KOPT-K1 (cell line): ENCODE results near the gene GLIPR2.
"Not testable (repeated sequence)": the region's sequence is repeated elsewhere in the genome, so short reads cannot be mapped to it uniquely, and the experiment has no call there.

Experiments
- H3K27ac ChIP-seq: fragments of 200-600 bp; sonication (generic); 2 replicates; pipeline ENCODE4 v1.5.1; 2016; ENCODE audit warnings: antibody characterized with exemption, mild to moderate bottlenecking, low read depth, low read length; ENCODE audit not compliant: poor library complexity, severe bottlenecking
- H3K36me3 ChIP-seq: fragments of 200-600 bp; sonication (generic); 2 replicates; pipeline ENCODE4 v1.5.1; 2017; ENCODE audit warnings: antibody characterized with exemption, mild to moderate bottlenecking, low read length, moderate library complexity; ENCODE audit not compliant: insufficient read depth
- H3K9me3 ChIP-seq: fragments of 200-600 bp; sonication (generic); 2 replicates; pipeline ENCODE4 v1.5.1; 2017; ENCODE audit warnings: antibody characterized with exemption, low read length, mild to moderate bottlenecking; ENCODE audit not compliant: insufficient read depth, poor library complexity, severe bottlenecking

GLIPR2 gene

DNA sequence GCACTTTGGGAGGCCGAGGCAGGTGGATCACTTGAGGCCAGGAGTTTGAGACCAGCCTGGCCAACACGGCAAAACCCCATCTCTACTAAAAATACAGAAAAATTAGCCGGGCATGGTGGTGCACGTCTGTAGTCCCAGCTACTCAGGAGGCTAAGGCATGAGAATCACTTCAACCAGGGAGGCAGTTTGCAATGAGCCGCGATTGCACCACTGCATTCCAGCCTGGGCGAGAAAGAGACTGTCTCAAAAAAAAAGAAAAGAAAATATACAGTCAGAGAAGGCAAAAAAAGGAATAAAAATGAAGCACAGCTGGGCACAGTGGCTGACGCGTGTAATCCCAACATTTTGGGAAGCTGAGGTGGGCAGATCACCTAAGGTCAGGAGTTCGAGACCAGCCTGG lies 40.0 kb downstream of the GLIPR2 start:
- H3K27ac ChIP-seq, H3K36me3 ChIP-seq, H3K9me3 ChIP-seq: not testable (repeated sequence)

DNA sequence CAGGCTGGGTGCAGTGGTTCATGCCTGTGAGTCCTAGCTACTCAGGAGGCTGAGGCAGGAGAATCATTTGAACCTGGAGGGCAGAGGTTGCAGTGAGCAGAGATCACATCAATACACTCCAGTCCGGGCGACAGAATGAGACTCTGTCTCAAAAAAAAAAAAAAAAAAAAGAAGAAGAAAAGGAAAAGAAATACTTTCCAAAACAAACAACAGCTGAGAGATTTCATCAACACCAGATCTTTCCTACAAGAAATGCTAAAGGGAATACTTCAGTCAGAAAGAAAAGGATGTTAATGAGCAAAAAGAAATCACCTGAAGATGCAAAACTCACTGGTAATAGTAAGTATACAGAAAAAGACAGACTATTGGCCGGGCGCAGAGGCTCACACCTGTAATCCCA lies 41.0 kb downstream of the GLIPR2 start:
- Histone ChIP-seq H3K36me3 (no peaks in the 10 kb centered on the region), H3K27ac (no peak overlapping the region)

DNA sequence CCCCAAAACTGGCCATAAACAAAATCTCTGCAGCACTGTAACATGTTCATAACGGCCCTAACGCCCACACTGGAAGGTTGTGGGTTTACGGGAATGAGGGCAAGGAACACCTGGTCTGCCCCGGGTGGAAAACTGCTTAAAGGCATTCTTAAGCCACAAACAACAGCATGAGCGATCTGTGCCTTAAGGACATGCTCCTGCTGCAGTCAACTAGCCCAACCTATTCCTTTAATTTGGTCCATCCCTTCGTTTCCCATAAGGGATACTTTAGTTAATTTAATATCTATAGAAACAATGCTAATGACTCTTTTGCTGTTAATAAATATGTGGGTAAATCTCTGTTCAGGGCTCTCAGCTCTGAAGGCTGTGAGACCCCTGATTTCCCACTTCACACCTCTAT lies 43.7 kb downstream of the GLIPR2 start:
- H3K27ac ChIP-seq, H3K9me3 ChIP-seq, H3K36me3 ChIP-seq: not testable (repeated sequence)

More for the DNA sequence above, 41.0 kb downstream of the GLIPR2 start:
- H3K9me3 ChIP-seq: no peaks in the 10 kb centered on the region

DNA sequence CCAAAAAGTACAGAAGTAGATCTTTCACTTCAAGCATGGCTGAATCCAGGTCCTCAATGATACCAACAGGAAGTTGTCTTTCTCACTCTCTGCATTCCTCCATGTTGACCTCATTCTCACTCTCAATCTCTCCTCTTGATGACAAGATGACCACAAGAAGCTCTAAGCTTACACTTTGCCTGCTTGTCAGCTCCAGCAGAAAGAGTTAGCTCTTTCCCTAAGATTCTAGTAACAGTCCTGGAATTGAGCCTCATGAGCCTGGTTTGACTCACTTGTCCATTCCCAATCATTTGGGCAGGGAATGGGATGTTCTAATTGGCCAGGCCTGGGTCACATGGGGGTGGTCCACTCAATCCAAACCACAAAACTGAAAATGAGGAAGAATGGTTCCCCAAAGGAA lies 50.9 kb downstream of the GLIPR2 start:
- 0 out of 2 replicates have a peak, but pooled peaks cover 1% of the 10 kb centered on the region for H3K36me3 ChIP-seq
- H3K9me3 ChIP-seq: no peaks in the 10 kb centered on the region
- H3K27ac ChIP-seq: no peak overlapping the region

DNA sequence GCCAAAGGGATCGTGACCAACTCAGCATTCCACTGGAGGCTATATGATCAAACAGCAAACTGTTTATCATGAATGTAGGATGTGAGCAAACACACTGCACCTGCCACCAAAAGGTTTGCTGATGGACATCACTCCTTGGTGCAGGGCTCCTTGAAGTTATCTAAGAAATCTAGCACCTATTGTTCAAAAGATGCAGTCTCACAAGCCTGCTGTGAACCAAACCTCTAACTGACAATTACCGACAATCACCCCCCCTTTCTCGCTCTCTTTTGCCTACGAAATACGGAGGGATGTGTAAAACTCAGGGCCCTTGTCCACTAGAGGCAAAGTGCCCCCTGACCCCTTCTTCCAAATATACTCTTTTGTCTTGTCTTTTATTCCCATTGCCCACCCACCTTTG lies 51.7 kb downstream of the GLIPR2 start:
- peaks cover 8% of the 10 kb centered on the region; the same call in 1 of the 2 replicates for H3K36me3 ChIP-seq
- H3K27ac ChIP-seq: no peak overlapping the region
- H3K9me3 ChIP-seq: no peaks in the 10 kb centered on the region

DNA sequence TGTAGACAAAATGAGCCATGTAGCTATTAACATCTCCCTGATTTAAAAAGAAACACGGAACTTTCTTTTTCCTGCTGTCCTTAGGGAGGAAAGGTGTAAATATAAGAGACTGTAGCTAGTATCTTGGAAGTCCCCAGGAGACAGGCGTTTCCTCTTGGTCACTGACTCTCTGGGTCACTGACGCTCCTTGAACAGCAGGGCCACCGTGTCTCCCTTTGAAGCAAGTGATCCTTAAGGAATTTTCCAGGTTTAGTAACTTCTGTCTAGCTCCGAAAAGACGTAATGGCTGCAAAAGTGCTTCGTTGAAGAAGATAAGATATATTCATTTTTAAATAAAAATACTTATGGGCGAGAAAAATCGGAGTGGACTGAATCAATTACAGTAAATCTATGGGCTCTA lies 53.4 kb downstream of the GLIPR2 start:
- Histone ChIP-seq H3K27ac (peak overlapping the region; percentile 85), H3K36me3 (peaks cover 25% of the 10 kb centered on the region)

DNA sequence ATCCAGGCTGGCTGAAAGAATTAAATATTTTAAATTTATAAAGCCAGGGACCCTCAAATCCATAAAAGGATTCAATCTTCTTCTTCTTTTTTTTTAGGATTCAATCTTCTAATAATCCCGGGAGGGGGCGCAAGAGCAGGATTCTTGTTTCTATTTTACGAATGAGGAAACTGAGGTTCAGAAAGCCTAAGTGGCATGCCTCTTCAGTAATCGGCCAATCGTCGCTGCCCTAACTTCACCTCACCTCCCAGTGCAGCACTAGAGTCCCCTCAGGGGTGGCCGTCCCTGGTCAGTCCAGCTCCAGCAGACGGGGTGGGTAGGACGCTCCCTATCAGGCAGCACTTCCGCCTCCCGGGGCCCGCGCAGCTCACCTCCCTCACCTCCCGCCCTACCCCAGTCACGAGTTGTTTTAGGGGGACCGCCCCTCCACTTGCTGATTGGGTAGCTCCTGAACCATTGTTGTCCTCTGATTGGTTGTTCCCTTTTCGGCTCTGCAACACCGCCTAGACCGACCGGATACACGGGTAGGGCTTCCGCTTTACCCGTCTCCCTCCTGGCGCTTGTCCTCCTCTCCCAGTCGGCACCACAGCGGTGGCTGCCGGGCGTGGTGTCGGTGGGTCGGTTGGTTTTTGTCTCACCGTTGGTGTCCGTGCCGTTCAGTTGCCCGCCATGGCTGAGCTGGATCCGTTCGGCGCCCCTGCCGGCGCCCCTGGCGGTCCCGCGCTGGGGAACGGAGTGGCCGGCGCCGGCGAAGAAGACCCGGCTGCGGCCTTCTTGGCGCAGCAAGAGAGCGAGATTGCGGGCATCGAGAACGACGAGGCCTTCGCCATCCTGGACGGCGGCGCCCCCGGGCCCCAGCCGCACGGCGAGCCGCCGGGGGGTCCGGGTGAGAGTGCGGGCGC lies 54.1 kb downstream of the GLIPR2 start, which contains the start of gene CLTA:
Gene CLTA (plus strand): TSS at position 534 of the 902 bp plus-strand sequence. CDS start 136 bp downstream, at position 670.
- peak within 1 kb of the TSS; percentile 85 for H3K27ac ChIP-seq
- peaks cover 32% of the 10 kb centered on the region for H3K36me3 ChIP-seq
- H3K9me3 ChIP-seq: no peaks in the 10 kb centered on the region

More for the DNA sequence above, 53.4 kb downstream of the GLIPR2 start:
- no peaks in the 10 kb centered on the region for H3K9me3 ChIP-seq

DNA sequence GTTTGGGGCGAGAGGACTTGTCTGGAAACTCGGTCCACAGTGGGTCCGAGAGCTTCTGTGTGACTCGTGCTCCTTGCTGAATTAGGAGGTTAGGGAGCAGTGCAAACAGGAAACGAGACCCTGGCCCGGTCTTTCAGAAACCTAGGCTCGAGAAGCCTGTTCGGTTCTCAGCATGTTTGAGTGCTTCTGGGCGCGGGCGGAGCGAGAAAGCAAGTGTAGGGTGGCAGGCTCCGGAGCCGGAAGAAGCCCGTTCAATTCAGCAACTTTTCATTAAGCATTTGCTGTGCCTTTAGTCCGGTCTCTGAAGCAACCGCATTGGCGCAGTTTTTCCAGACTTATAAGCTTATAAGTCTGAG lies 54.7 kb downstream of the GLIPR2 start:
- peak overlapping the region; percentile 85 for H3K27ac ChIP-seq
- peaks cover 36% of the 10 kb centered on the region for H3K36me3 ChIP-seq
- no peaks in the 10 kb centered on the region for H3K9me3 ChIP-seq

DNA sequence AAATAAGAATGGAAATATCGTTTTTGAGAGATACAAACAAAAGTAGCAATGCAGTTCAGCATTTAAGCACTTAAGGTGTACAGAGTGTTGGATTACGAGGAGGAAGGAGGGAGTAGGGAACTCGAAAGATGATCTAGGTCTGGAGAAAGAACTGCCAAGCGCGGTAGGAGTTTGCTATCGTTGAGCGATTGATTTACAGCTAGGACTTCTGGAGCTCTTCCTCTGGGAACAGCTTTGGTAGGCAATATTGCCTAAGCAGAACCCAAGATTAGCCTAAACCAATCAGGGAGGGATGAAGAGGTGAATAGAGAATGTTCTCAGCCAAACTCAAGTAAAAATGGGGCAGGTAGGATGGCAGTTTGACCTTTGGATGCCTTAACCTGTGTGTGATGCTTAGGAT lies 55.2 kb downstream of the GLIPR2 start:
- H3K9me3 ChIP-seq: no peaks in the 10 kb centered on the region
- peaks cover 40% of the 10 kb centered on the region for H3K36me3 ChIP-seq
- H3K27ac ChIP-seq: peak overlapping the region; percentile 85

DNA sequence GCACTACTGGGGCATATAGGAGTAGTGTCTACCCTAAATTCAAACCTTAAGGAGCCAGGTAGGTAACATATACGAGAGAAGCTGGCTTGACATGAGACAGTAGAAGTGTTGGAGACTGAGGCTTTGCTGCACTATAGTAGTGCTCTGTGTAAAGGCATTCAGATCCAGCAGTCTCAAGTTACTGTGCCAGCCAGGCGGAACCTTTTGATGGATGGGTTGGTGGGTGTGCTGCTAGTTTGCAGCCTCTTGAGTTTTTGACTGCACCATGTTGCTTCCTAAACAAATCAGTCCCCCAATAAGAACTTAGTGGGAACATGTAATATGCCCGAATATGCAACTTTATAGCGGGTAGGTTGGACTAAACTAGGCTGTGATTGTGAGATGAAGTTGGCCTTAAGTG lies 55.7 kb downstream of the GLIPR2 start:
- Histone ChIP-seq H3K27ac (peak overlapping the region; percentile 85), H3K9me3 (no peaks in the 10 kb centered on the region), H3K36me3 (peaks cover 45% of the 10 kb centered on the region)

DNA sequence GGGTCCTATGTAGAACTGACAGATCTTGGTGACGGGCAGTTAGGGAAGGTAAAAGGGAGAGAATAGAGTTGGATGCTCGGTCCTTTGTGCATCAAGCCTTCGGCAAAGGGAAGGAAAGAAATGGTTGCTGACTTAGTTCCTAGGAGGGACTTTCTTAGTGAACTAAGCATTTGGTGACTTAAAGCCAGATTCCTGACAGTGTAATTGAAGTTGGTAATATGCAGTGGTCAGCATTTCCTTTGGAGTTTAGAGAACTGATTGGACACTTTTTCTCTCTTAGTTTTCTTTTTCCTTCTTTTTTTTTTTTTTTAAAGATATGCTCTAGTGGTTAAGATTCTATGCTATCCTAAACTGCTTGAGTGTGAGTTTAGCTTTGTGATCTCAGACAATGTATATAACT lies 56.5 kb downstream of the GLIPR2 start:
- no peaks in the 10 kb centered on the region for H3K9me3 ChIP-seq
- no peak overlapping the region for H3K27ac ChIP-seq
- peaks cover 53% of the 10 kb centered on the region for H3K36me3 ChIP-seq

DNA sequence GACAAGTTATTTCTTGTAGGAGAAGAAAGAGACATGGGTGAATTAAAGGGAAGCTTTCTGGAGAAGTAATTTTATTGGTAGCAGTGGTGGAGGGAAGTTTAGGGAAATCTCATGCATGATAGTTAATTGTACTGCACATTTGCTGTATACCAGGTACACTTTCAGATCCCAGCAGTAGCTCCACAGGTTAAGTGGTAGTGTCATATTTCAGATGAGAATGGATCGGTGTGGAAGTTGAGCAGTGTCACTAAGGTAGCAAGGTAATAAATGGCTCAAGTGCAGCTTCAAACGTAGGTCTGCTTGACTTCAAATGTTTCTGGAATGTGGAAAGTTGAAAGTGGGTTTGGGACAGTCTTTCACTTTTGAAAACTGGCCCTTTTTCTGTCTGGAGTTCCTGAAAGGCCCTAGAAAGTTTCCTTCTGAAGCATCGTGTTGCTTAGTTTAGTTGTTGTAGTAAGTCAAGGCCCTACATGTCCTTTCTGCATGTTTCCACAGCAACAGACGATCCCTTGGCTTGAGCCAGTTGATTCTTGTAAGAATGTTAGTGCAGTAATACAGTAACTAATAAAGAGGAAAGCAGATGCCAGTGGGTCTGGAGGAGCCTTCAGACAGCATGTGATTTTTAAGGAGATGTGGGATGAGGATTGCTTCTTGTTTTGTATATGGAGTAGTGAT lies 57.9 kb downstream of the GLIPR2 start:
- Histone ChIP-seq H3K9me3 (no peaks in the 10 kb centered on the region), H3K36me3 (peaks cover 68% of the 10 kb centered on the region), H3K27ac (no peak overlapping the region)

DNA sequence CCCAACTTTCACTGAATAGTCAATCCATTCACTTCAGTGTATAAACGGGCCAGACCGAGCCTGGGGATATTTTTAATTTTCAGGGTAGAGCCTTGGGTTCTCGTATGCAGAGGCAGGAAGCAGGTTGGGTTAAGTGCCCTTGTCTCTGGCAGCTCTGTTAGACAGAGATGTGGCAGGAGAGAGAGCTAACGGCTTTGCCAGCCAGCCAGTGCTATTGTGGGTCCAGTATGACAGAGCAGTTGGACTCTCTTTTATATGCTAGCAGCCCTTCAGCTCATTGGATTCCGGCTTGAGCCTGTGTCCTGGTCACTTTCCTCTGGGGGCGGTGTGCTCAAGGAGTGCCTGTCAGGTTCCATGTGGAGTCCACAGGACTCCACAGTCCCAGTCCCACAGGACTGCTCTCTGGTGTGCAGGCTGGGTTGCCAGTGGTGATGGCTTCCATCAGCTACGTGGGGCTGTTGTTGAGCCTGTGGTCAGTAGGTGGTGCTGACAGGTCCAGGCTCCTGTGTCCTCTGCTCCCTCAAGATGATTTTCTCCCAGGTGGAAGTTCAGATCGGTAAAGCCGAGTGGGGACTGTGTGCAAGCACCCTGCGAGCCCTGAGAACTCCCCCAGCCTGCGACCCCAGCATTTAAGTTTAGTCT lies 68.5 kb downstream of the GLIPR2 start:
- Histone ChIP-seq H3K36me3 (peaks cover 100% of the 10 kb centered on the region), H3K27ac (no peak overlapping the region), H3K9me3 (no peaks in the 10 kb centered on the region)

DNA sequence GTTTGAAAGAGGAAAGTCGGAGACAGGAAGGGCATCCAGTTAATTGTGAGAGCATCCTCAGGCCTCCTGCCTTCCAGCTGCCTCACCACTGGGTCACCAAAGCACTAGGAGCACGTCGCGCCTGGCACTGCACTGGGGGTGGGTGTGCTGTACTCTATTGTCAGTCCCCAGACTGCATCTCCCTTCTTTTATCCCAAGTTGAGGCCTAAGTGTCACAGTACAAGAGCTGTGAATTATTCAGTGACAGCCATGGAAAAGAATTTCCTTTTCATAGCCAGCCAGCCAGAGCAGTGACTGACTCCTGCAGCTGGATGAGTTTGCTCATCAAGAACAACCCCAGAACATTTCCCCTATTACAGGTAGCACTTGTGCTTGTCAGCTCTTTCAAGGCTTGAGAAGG lies 70.5 kb downstream of the GLIPR2 start:
- Histone ChIP-seq H3K27ac (no peak overlapping the region), H3K36me3 (peaks cover 100% of the 10 kb centered on the region), H3K9me3 (no peaks in the 10 kb centered on the region)

DNA sequence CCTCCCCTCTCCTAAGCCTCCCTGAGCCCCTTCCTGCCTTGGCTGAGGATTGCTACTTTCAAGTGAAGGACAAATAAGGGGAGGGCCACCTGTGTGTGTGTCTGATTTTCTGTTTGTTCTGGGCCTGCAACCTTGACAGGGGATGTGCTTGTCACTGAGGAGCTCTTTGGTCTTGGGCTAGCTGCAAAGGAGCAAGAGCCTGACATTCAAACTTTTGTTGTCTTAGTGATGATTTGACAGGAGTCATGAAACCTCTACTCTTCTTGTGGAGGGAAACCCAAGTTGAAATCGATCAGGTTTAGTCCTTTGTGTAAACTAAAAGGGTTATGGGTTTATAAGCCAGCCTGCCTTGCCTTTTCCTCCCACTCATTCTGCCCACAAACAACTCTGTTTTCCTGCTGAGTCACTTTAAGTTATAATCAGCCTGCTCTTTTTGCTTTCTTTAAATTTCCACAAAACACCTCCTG lies 71.0 kb downstream of the GLIPR2 start:
- Histone ChIP-seq H3K36me3 (peaks cover 100% of the 10 kb centered on the region), H3K27ac (no peak overlapping the region)

More for the DNA sequence above, 71.0 kb downstream of the GLIPR2 start:
- no peaks in the 10 kb centered on the region for H3K9me3 ChIP-seq
